ENCODE measurements around the gene SPATA22.

Gene SPATA22

DNA sequence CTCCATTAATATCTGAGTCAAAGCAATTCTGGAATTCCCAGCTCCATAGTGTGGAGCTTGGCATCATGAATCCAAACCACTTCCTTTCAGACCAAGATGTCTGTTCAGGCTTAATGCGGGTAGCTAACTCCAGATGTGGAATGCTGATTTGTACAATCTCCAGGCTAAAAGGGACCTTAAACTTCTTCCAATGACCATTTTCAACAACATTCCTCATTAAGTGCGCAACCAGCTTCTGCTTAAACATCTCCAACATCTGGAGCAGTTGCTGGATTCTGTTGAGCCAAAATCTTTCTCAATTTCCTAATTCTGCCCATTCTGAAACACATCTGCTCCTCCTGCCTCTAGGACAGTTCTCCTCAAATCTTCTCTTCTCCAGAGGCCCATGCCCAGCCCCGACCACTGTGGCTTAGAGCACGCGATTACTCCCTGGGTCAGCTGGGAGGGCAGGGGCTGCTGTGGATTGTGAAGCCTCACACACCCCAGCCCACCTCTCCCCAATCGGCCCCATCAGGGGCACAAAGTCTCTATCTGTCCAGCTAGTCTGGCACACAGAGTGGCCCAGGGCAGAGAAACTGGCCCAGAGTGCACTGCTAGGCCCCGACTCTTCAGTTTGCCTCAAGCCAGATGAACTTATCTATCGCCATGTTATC lies 40.4 kb upstream of the SPATA22 start:
- Mint-ChIP-seq H3K27me3 (ENCODE audit: low read depth) (peaks cover 22% of the 10 kb centered on the region), H3K27ac (peak overlapping the region in 1 of 3 experiments; percentile 77), H3K4me3 (no peak overlapping the region), H3K36me3 (ENCODE audit: low read depth) (no peaks in the 10 kb centered on the region), H3K9me3 (peaks cover 4% of the 10 kb centered on the region), H3K4me1 (peaks cover 24% of the 10 kb centered on the region)
- no peak for TF ChIP-seq CTCF (IDR thresholded peaks at IDR 0.05; ENCODE audit: unreplicated experiment in 3 of 3)

DNA sequence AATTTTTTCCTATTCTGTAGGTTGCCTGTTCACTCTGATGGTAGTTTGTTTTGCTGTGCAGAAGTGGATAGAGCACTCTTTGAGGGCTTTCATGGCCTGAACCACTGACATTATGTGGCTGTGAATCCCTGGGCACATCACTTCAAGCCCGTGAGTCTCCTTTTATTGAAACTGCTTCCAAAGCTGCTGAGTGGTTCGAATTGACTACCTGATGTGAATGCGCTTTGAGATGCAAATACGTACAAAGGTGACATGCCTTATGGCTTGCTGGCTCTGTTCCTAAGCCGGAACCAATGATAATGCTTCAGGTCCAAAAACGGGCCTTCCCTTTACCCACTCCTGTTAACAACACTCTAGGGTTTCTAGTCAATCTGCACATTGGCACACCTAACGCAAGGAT lies 38.5 kb upstream of the SPATA22 start:
- Mint-ChIP-seq H3K9me3 (peaks cover 7% of the 10 kb centered on the region), H3K36me3 (ENCODE audit: low read depth) (no peaks in the 10 kb centered on the region), H3K4me1 (peaks cover 24% of the 10 kb centered on the region), H3K4me3 (no peak overlapping the region), H3K27ac (no peak overlapping the region), H3K27me3 (ENCODE audit: low read depth) (peaks cover 17% of the 10 kb centered on the region)
- TF ChIP-seq CTCF (IDR thresholded peaks at IDR 0.05; ENCODE audit: unreplicated experiment in 3 of 3): no peak

DNA sequence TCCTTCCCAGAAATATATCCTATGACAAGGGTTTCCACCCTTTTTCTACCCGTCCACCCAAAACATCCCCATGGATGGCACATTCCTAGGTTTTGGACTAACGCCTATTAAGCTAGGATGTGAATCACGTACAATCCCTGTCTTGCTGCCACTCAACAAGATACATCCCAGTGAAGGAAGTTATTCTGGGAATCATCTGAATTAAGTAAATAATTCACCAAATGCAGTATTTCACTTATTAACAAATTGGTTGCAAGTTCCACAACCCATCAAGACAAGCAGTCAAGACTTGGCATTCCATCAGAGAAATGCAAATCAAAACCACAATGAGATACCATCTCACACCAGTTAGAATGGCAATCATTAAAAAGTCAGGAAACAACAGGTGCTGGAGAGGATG lies 36.2 kb upstream of the SPATA22 start:
- Mint-ChIP-seq H3K4me1 (peaks cover 15% of the 10 kb centered on the region), H3K9me3 (peaks cover 10% of the 10 kb centered on the region), H3K27me3 (ENCODE audit: low read depth) (peaks cover 7% of the 10 kb centered on the region), H3K27ac (no peak overlapping the region), H3K4me3 (no peak overlapping the region), H3K36me3 (ENCODE audit: low read depth) (no peaks in the 10 kb centered on the region)
- no peak for TF ChIP-seq CTCF (IDR thresholded peaks at IDR 0.05; ENCODE audit: unreplicated experiment in 3 of 3)

DNA sequence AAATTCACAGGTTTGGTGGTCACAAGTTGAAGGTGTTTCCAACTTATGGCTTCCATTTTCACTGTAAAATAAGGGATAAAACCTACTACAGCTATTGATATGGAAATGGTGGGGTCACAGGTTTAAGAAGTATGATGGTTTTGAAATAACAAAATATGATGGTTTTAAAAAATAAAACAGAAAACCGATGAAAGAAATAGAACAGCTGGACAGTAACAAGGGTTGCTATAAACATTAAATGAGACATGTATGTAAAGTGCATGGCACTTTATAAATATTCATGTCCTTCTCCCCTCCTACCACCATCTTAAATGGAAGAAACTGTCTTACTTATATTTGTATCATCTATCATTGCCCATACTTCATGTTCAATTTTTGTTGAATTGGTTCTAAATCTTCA lies 35.5 kb upstream of the SPATA22 start:
- Mint-ChIP-seq H3K36me3 (ENCODE audit: low read depth) (no peaks in the 10 kb centered on the region), H3K4me1 (peaks cover 11% of the 10 kb centered on the region), H3K27ac (no peak overlapping the region), H3K9me3 (peaks cover 10% of the 10 kb centered on the region), H3K4me3 (no peak overlapping the region), H3K27me3 (ENCODE audit: low read depth) (peaks cover 3% of the 10 kb centered on the region)
- no peak for TF ChIP-seq CTCF (IDR thresholded peaks at IDR 0.05; ENCODE audit: unreplicated experiment in 3 of 3)

DNA sequence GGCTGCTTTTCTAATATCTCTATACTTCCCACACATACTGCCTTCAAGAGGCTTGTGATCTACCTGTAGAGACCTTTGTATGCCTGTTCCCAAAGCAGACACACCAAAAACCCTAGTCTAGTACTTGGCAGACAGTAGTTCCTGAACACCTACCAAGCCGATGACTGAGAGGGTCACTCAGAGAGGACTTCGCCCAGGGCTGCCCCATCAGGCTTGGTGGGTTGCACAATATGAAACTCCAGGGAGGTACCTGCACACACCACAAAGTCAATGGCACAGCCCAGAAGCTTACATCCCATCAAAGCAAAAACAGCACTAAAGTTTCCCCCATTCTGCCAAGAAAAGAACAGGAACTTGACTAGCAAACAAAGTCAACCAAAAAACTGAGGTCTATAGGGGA lies 34.4 kb upstream of the SPATA22 start:
- Mint-ChIP-seq H3K27ac (no peak overlapping the region), H3K27me3 (ENCODE audit: low read depth) (peaks cover 3% of the 10 kb centered on the region), H3K9me3 (peaks cover 12% of the 10 kb centered on the region), H3K4me1 (peaks cover 11% of the 10 kb centered on the region), H3K4me3 (no peak overlapping the region), H3K36me3 (ENCODE audit: low read depth) (no peaks in the 10 kb centered on the region)
- no peak for TF ChIP-seq CTCF (IDR thresholded peaks at IDR 0.05; ENCODE audit: unreplicated experiment in 3 of 3)

DNA sequence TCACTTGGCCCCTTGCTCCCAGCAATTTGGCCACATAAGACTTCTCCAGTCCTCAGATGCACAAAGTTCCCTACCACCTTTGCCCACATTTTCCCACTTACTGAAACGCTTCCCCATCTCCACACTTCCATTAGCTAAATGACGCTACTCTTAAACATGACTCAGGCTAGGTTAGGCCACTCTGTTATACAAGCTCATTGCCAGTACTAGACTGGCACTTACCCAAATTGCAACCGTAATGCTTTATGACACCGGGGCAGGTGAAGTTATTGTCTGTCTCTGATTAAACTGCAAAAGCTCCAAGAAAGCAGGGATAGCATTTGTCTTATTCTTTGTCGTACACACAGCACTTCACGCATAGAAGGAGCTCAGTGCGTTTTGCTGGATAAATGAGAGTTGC lies 33.4 kb upstream of the SPATA22 start:
- Mint-ChIP-seq H3K4me3 (no peak overlapping the region), H3K9me3 (peaks cover 19% of the 10 kb centered on the region), H3K36me3 (ENCODE audit: low read depth) (no peaks in the 10 kb centered on the region), H3K4me1 (peaks cover 11% of the 10 kb centered on the region), H3K27ac (no peak overlapping the region), H3K27me3 (ENCODE audit: low read depth) (peaks cover 3% of the 10 kb centered on the region)
- no peak for TF ChIP-seq CTCF (IDR thresholded peaks at IDR 0.05; ENCODE audit: unreplicated experiment in 3 of 3)
